GM12891 (cell line): ENCODE measurements around the gene HDAC4.

Source experiments
- PAX5 ChIP-seq: IDR thresholded peaks from 2 replicates; pipeline ENCODE4 v1.6.1; 2011; ENCODE audit warnings: low read length, moderate library complexity, mild to moderate bottlenecking; ENCODE audit not compliant: insufficient read depth, severe bottlenecking
- POLR2A ChIP-seq: IDR thresholded peaks from 2 replicates; pipeline ENCODE4 v1.6.1; 2011; ENCODE audit warnings: low read depth, low read length, control low read depth
- POLR2AphosphoS5 ChIP-seq: IDR thresholded peaks from 2 replicates; pipeline ENCODE4 v1.6.1; 2011; ENCODE audit warnings: low read depth, low read length, control low read depth
- POU2F2 ChIP-seq: IDR thresholded peaks from 2 replicates; pipeline ENCODE4 v1.6.1; 2011; ENCODE audit warnings: low read depth, mild to moderate bottlenecking, control low read depth, low read length, moderate library complexity
- SPI1 ChIP-seq: IDR thresholded peaks from 2 replicates; pipeline ENCODE4 v1.6.1; 2011; ENCODE audit warnings: low read depth, low read length, control low read depth
- TAF1 ChIP-seq: IDR thresholded peaks from 2 replicates; pipeline ENCODE4 v1.6.1; 2011; ENCODE audit warnings: low read depth, low read length, control low read depth

GRCh38 chr2:239121600-239122012, 279.2 kb downstream of the HDAC4 start:
- TF ChIP-seq POLR2A = no peak
- no peak for TF ChIP-seq TAF1
- no peak for TF ChIP-seq POLR2AphosphoS5
- no peak for TF ChIP-seq SPI1
- TF ChIP-seq POU2F2 = no peak
- no peak for TF ChIP-seq PAX5
